Measurements from ENCODE around the gene LGMN.
"Not testable (repeated sequence)": the region's sequence is repeated elsewhere in the genome, so short reads cannot be mapped to it uniquely, and the experiment has no call there.

Gene LGMN

GRCh38 chr14:92684801-92685560 lies 63.4 kb downstream of the LGMN start:
- ChIA-PET POLR2A (interaction anchor here (0.7 kb wide), 1 partner anchor 87 kb away, joined by 3 read pairs; no protein-coding TSS in a partner anchor), CTCF (interaction anchor here (1.1 to 2.7 kb wide), 3 partner anchors 10 to 562 kb away, joined by 3 to 8 read pairs (median 4); no protein-coding TSS in a partner anchor)
- TF ChIP-seq CTCF (IDR thresholded peaks at IDR 0.05; ENCODE audit: control extremely low read depth, extremely low read depth, low read depth, missing control alignments) = no peak
- no peak for DNase-seq (ENCODE audit: extremely low spot score)

GRCh38 chr14:92683041-92683440 lies 65.4 kb downstream of the LGMN start:
- ChIA-PET CTCF (interaction anchor here (0.9 to 5.4 kb wide), 8 partner anchors 13 to 167 kb away, joined by 3 to 16 read pairs (median 4); no protein-coding TSS in a partner anchor), POLR2A (no interaction called here)
- DNase-seq (ENCODE audit: extremely low spot score) = no peak
- no peak for TF ChIP-seq CTCF (IDR thresholded peaks at IDR 0.05; ENCODE audit: control extremely low read depth, extremely low read depth, low read depth, missing control alignments)

GRCh38 chr14:92680781-92681650 lies 67.4 kb downstream of the LGMN start:
- ChIA-PET CTCF (interaction anchor here (0.8 to 5.4 kb wide), 24 partner anchors 10 to 329 kb away, joined by 3 to 32 read pairs (median 4); no protein-coding TSS in a partner anchor), POLR2A (no interaction called here)
- DNase-seq (ENCODE audit: extremely low spot score) = peak; percentile 81
- TF ChIP-seq CTCF (IDR thresholded peaks at IDR 0.05; ENCODE audit: control extremely low read depth, extremely low read depth, low read depth, missing control alignments) = peak; percentile 92

GRCh38 chr14:92680330-92680729 lies 68.1 kb downstream of the LGMN start:
- POLR2A ChIA-PET; DNase-seq (ENCODE audit: extremely low spot score): not testable (repeated sequence)
- CTCF ChIA-PET = interaction anchor here (0.8 to 5.4 kb wide), 16 partner anchors 10 to 222 kb away, joined by 3 to 32 read pairs (median 5); no protein-coding TSS in a partner anchor

- no peak for TF ChIP-seq CTCF (IDR thresholded peaks at IDR 0.05; ENCODE audit: control extremely low read depth, extremely low read depth, low read depth, missing control alignments)
- ChIA-PET CTCF (interaction anchor here (3.1 to 5.4 kb wide), 3 partner anchors 11 to 84 kb away, joined by 10 to 32 read pairs (median 16); no protein-coding TSS in a partner anchor), POLR2A (no interaction called here)
- no peak for DNase-seq (ENCODE audit: extremely low spot score)
Measured at GRCh38 chr14:92679246-92679645, 69.2 kb downstream of the LGMN start.

- POLR2A ChIA-PET = no interaction called here
- CTCF ChIA-PET = interaction anchor here (4.6 to 5.4 kb wide), 2 partner anchors 11 to 12 kb away, joined by 16 to 32 read pairs; no protein-coding TSS in a partner anchor
- no peak for DNase-seq (ENCODE audit: extremely low spot score)
- no peak for TF ChIP-seq CTCF (IDR thresholded peaks at IDR 0.05; ENCODE audit: control extremely low read depth, extremely low read depth, low read depth, missing control alignments)
Measured at GRCh38 chr14:92678766-92679165, 69.7 kb downstream of the LGMN start.

Data from GM10248 (cell line).